ENCODE results near the gene LRRTM1. TPM values are rescaled to one million over a fixed set of nuclear protein-coding genes. Genes with fewer than 3 reads are reported as not detected.

Gene LRRTM1
- polyA plus RNA-seq, 1 donor from 2014 or later = 0.61 TPM

DNA sequence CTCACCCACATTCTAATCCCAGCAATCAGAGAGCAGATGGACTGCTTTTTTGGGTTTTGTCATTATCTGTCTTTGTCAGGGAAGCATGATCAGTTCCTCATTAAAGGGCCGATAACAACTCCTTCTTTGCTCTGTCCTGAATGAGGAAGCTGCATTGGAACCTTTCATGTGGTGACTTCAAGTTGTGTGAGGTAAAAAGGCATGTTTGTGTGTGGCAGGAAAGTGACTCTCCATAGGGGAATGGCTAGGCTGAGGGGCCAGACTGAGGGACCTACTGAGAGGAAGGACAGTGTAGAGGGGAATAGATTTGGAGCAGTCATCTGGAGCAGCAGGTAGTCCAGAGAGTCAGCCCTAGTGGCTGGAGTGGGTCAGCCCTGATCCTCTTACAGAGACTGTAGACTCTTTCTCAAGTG is 23.6 kb upstream of the LRRTM1 start:
- H2AFZ ChIP-seq (ENCODE audit: low read depth, low read length) = no peak overlapping the region
- TF ChIP-seq MXI1 (conservative IDR thresholded peaks at IDR 0.05; ENCODE audit: poor library complexity, severe bottlenecking) (no peak), RAD21 (conservative IDR thresholded peaks at IDR 0.05) (no peak), TAF1 (IDR thresholded peaks at IDR 0.05; ENCODE audit: low read depth) (no peak), POLR2AphosphoS5 (IDR thresholded peaks at IDR 0.05) (no peak)
- H3F3A ChIP-seq (ENCODE audit: insufficient read depth, low read length, poor library complexity, severe bottlenecking) = no peaks in the 10 kb centered on the region
- no peak overlapping the region for H3K27ac ChIP-seq (ENCODE audit: low read length)
- no peaks in the 10 kb centered on the region for H3K79me2 ChIP-seq (replicated peaks; ENCODE audit: insufficient read depth, low read length)
- H3K4me3 ChIP-seq (ENCODE audit: low read length) = no peak overlapping the region
- no peaks in the 10 kb centered on the region for H3K36me3 ChIP-seq (ENCODE audit: insufficient read depth, low read length)
- no peaks in the 10 kb centered on the region for H3K27me3 ChIP-seq (ENCODE audit: insufficient read depth, low read depth, low read length)
- H3K9ac ChIP-seq (ENCODE audit: low read length) = no peak overlapping the region
- no peak overlapping the region for H3K4me2 ChIP-seq (ENCODE audit: low read length)
- H3K9me3 ChIP-seq (ENCODE audit: low read length) = no peaks in the 10 kb centered on the region
- no peaks in the 10 kb centered on the region for H4K20me1 ChIP-seq (ENCODE audit: insufficient read depth)
- no peaks in the 10 kb centered on the region for H3K9me2 ChIP-seq (ENCODE audit: insufficient read depth, low read length)

DNA sequence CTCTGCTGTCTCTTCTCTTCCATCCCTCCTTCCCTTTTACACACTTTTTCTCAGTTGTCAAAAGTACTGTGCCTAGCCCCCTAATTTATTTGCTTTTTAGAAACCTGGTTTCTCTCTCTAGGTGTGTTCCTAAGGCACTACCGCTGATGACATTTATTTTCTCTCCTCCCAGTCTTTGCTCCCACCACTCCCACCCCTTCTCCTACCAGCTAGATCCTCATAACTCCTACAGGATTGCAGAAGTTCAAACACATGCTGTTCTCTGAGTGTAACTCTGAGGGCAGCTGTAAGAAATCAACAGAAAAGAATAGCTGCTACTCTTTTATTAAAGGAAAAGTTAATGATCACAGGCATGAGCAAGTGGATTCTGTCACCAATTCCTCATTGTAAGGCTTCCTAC is 22.3 kb upstream of the LRRTM1 start:
- H3K27ac ChIP-seq (ENCODE audit: low read length) = no peak overlapping the region
- H3K36me3 ChIP-seq (ENCODE audit: insufficient read depth, low read length) = no peaks in the 10 kb centered on the region
- H3K9me3 ChIP-seq (ENCODE audit: low read length) = no peaks in the 10 kb centered on the region
- H4K20me1 ChIP-seq (ENCODE audit: insufficient read depth) = no peaks in the 10 kb centered on the region
- H3K4me3 ChIP-seq (ENCODE audit: low read length) = no peak overlapping the region
- no peaks in the 10 kb centered on the region for H3K9me2 ChIP-seq (ENCODE audit: insufficient read depth, low read length)
- H3F3A ChIP-seq (ENCODE audit: insufficient read depth, low read length, poor library complexity, severe bottlenecking) = no peaks in the 10 kb centered on the region
- TF ChIP-seq EZH2 (IDR thresholded peaks at IDR 0.05; ENCODE audit: borderline replicate concordance, insufficient read depth, low read length, poor library complexity, severe bottlenecking) (no peak), SMC3 (conservative IDR thresholded peaks at IDR 0.05; ENCODE audit: poor library complexity) (no peak), EP300 (conservative IDR thresholded peaks at IDR 0.05; ENCODE audit: poor library complexity, severe bottlenecking) (no peak), TAF1 (IDR thresholded peaks at IDR 0.05; ENCODE audit: low read depth) (no peak), RAD21 (conservative IDR thresholded peaks at IDR 0.05) (no peak), MXI1 (conservative IDR thresholded peaks at IDR 0.05; ENCODE audit: poor library complexity, severe bottlenecking) (no peak), POLR2AphosphoS5 (IDR thresholded peaks at IDR 0.05) (no peak)
- TF ChIP-seq, protein P1, sequence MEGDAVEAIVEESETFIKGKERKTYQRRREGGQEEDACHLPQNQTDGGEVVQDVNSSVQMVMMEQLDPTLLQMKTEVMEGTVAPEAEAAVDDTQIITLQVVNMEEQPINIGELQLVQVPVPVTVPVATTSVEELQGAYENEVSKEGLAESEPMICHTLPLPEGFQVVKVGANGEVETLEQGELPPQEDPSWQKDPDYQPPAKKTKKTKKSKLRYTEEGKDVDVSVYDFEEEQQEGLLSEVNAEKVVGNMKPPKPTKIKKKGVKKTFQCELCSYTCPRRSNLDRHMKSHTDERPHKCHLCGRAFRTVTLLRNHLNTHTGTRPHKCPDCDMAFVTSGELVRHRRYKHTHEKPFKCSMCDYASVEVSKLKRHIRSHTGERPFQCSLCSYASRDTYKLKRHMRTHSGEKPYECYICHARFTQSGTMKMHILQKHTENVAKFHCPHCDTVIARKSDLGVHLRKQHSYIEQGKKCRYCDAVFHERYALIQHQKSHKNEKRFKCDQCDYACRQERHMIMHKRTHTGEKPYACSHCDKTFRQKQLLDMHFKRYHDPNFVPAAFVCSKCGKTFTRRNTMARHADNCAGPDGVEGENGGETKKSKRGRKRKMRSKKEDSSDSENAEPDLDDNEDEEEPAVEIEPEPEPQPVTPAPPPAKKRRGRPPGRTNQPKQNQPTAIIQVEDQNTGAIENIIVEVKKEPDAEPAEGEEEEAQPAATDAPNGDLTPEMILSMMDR (IDR thresholded peaks at IDR 0.05; ENCODE audit: poor library complexity, severe bottlenecking) = no peak
- TF ChIP-seq, protein P2, sequence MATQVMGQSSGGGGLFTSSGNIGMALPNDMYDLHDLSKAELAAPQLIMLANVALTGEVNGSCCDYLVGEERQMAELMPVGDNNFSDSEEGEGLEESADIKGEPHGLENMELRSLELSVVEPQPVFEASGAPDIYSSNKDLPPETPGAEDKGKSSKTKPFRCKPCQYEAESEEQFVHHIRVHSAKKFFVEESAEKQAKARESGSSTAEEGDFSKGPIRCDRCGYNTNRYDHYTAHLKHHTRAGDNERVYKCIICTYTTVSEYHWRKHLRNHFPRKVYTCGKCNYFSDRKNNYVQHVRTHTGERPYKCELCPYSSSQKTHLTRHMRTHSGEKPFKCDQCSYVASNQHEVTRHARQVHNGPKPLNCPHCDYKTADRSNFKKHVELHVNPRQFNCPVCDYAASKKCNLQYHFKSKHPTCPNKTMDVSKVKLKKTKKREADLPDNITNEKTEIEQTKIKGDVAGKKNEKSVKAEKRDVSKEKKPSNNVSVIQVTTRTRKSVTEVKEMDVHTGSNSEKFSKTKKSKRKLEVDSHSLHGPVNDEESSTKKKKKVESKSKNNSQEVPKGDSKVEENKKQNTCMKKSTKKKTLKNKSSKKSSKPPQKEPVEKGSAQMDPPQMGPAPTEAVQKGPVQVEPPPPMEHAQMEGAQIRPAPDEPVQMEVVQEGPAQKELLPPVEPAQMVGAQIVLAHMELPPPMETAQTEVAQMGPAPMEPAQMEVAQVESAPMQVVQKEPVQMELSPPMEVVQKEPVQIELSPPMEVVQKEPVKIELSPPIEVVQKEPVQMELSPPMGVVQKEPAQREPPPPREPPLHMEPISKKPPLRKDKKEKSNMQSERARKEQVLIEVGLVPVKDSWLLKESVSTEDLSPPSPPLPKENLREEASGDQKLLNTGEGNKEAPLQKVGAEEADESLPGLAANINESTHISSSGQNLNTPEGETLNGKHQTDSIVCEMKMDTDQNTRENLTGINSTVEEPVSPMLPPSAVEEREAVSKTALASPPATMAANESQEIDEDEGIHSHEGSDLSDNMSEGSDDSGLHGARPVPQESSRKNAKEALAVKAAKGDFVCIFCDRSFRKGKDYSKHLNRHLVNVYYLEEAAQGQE (IDR thresholded peaks at IDR 0.05; ENCODE audit: borderline replicate concordance) = no peak
- H3K9ac ChIP-seq (ENCODE audit: low read length) = no peak overlapping the region
- H3K79me2 ChIP-seq (replicated peaks; ENCODE audit: insufficient read depth, low read length) = no peaks in the 10 kb centered on the region
- H2AFZ ChIP-seq (ENCODE audit: low read depth, low read length) = no peak overlapping the region
- no peaks in the 10 kb centered on the region for H3K27me3 ChIP-seq (ENCODE audit: insufficient read depth, low read depth, low read length)
- H3K4me2 ChIP-seq (ENCODE audit: low read length) = no peak overlapping the region

DNA sequence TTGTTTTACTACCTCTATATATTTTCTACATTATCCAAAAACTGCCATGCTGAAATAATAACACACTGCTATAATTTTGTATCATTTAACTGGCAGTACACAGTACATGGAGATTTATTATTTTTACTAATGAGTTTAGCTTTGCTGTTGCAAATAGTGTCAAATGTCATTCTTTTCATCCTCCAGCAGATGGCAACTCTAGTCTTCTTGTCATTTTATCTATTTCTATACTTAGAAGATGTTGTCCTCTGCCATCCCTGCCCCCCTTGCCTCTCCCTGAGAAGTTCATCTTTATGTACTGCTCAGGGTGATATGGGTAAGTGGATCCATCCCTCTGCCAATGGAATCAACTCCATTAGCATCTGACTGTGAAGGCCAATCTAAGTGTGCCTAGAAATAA is 21.7 kb upstream of the LRRTM1 start:
- Histone ChIP-seq H3K9me3 (ENCODE audit: low read length) (no peaks in the 10 kb centered on the region), H3K9ac (ENCODE audit: low read length) (no peak overlapping the region), H4K20me1 (ENCODE audit: insufficient read depth) (no peaks in the 10 kb centered on the region), H3K36me3 (ENCODE audit: insufficient read depth, low read length) (no peaks in the 10 kb centered on the region), H3K79me2 (replicated peaks; ENCODE audit: insufficient read depth, low read length) (no peaks in the 10 kb centered on the region), H3F3A (ENCODE audit: insufficient read depth, low read length, poor library complexity, severe bottlenecking) (no peaks in the 10 kb centered on the region), H3K27me3 (ENCODE audit: insufficient read depth, low read depth, low read length) (no peaks in the 10 kb centered on the region), H3K9me2 (ENCODE audit: insufficient read depth, low read length) (no peaks in the 10 kb centered on the region), H3K27ac (ENCODE audit: low read length) (no peak overlapping the region), H3K4me2 (ENCODE audit: low read length) (no peak overlapping the region), H3K4me3 (ENCODE audit: low read length) (no peak overlapping the region), H2AFZ (ENCODE audit: low read depth, low read length) (no peak overlapping the region)
- TF ChIP-seq TAF1 (IDR thresholded peaks at IDR 0.05; ENCODE audit: low read depth) (no peak), SMC3 (conservative IDR thresholded peaks at IDR 0.05; ENCODE audit: poor library complexity) (peak; percentile 80), RAD21 (conservative IDR thresholded peaks at IDR 0.05) (peak; percentile 80)
- TF ChIP-seq, protein P1 (IDR thresholded peaks at IDR 0.05; ENCODE audit: poor library complexity, severe bottlenecking) = peak; percentile 74
